Activated gamma-delta T cell treated with anti-CD3 and anti-CD28 coated beads, Interleukin-2, amount 50 U/mL, for 16 hours (primary cell): ENCODE results near the gene RPF1.
"Not testable (repeated sequence)": the region's sequence is repeated elsewhere in the genome, so short reads cannot be mapped to it uniquely, and the experiment has no call there.

Experiments
- DNase-seq: peaks from one replicate; pipeline ENCODE4 v3.0.0-alpha.2; 2020; ENCODE audit warnings: low read depth

RPF1 gene

GRCh38 chr1:84492726-84493125 is 13.7 kb downstream of the RPF1 start:
- no peak for DNase-seq

- no peak for DNase-seq
Measured at GRCh38 chr1:84493747-84494146, 14.7 kb downstream of the RPF1 start.

GRCh38 chr1:84496498-84496897 is 17.4 kb downstream of the RPF1 start:
- no peak for DNase-seq

- DNase-seq, result no peak
Measured at GRCh38 chr1:84497631-84498275, 18.7 kb downstream of the RPF1 start.

- DNase-seq, result no peak
Measured at GRCh38 chr1:84502927-84503326, 23.9 kb downstream of the RPF1 start.

GRCh38 chr1:84504580-84505492 is 25.8 kb downstream of the RPF1 start:
- no peak for DNase-seq

GRCh38 chr1:84505493-84506001 is 26.5 kb downstream of the RPF1 start:
- no peak for DNase-seq

GRCh38 chr1:84506002-84506728 is 27.1 kb downstream of the RPF1 start, which contains the start of the genes GNG5 and SPATA1:
Gene GNG5, minus strand, starts transcription at chr1:84506581. Its CDS starts 490 bp downstream, at chr1:84506091.
Gene SPATA1, plus strand, starts transcription at chr1:84506386. Its CDS starts 9,974 bp downstream, at chr1:84516360.
- peak; percentile 96 for DNase-seq

GRCh38 chr1:84506729-84507453 is 27.8 kb downstream of the RPF1 start:
- no peak for DNase-seq

- not testable (repeated sequence) for DNase-seq
Measured at GRCh38 chr1:84507887-84508286, 28.8 kb downstream of the RPF1 start.

- no peak for DNase-seq
Measured at GRCh38 chr1:84508510-84508909, 29.4 kb downstream of the RPF1 start.

- no peak for DNase-seq
Measured at GRCh38 chr1:84509029-84509428, 30.0 kb downstream of the RPF1 start.

GRCh38 chr1:84510165-84510564 is 31.1 kb downstream of the RPF1 start:
- DNase-seq, result no peak

GRCh38 chr1:84510668-84511067 is 31.6 kb downstream of the RPF1 start:
- no peak for DNase-seq

GRCh38 chr1:84524590-84524989 is 45.5 kb downstream of the RPF1 start:
- DNase-seq, result no peak

- no peak for DNase-seq
Measured at GRCh38 chr1:84525779-84526178, 46.7 kb downstream of the RPF1 start.

GRCh38 chr1:84538599-84538998 is 59.5 kb downstream of the RPF1 start:
- DNase-seq, result no peak

- no peak for DNase-seq
Measured at GRCh38 chr1:84539972-84540371, 60.9 kb downstream of the RPF1 start.

GRCh38 chr1:84540759-84541158 is 61.7 kb downstream of the RPF1 start:
- DNase-seq, result no peak

- no peak for DNase-seq
Measured at GRCh38 chr1:84541679-84542078, 62.6 kb downstream of the RPF1 start.
